Transverse colon (tissue), 4 donors: ENCODE data around the gene PAK6. TPM values are rescaled to one million over a fixed set of nuclear protein-coding genes. Genes with fewer than 3 reads are reported as not detected.

Experiments used
- DNase-seq: peaks from one replicate; pipeline ENCODE4 v3.0.0-alpha.2; 2019
- H3K27ac ChIP-seq, 4 donors: fragments of 200-600 bp; sonication (generic); 2 replicates each; pipeline ENCODE4 v1.5.1; 2016 to 2018; ENCODE audit warnings: inconsistent platforms in 4 of 4
- H3K27me3 ChIP-seq: fragments of 200-600 bp; sonication (generic); 2 replicates; pipeline ENCODE4 v1.5.1; 2017; ENCODE audit warnings: inconsistent platforms
- H3K36me3 ChIP-seq, 4 donors: fragments of 200-600 bp; sonication (generic); 2 replicates each; pipeline ENCODE4 v1.5.1; 2017 to 2019; ENCODE audit warnings: inconsistent platforms in 4 of 4
- H3K4me1 ChIP-seq, 4 donors: fragments of 200-600 bp; sonication (generic); 2 replicates each; pipeline ENCODE4 v1.5.1; 2017 to 2020; ENCODE audit warnings: inconsistent platforms in 4 of 4
- H3K4me3 ChIP-seq, 4 donors: fragments of 200-600 bp; sonication (generic); 1 replicate in 1 of 4; 2 replicates in 3 of 4; pipeline versions ENCODE4 v1.5.1 to v1.6.1; 2017 to 2019; ENCODE audit warnings: inconsistent platforms in 4 of 4
- H3K9me3 ChIP-seq, 2 donors: fragments of 200-600 bp; sonication (generic); 2 replicates each; pipeline ENCODE4 v1.5.1; 2017 to 2019; ENCODE audit warnings: inconsistent platforms in 2 of 2
- CTCF ChIP-seq, 5 experiments: fragments of 200-600 bp in 3 of 5; fragments of 450-650 bp in 2 of 5; sonication (generic) in 3 of 5; IDR thresholded peaks; 1 replicate in 2 of 5; 2 replicates in 3 of 5; pipeline ENCODE4 v1.5.1; 2016 to 2017; ENCODE audit warnings: antibody characterized with exemption in 5 of 5, inconsistent platforms in 3 of 5, mild to moderate bottlenecking in 2 of 5, moderate library complexity in 1 of 5
- EP300 ChIP-seq: sonication (generic); formaldehyde crosslinking; IDR thresholded peaks from one replicate; pipeline ENCODE4 v1.6.1; 2017; ENCODE audit warnings: antibody characterized with exemption, low read depth
- POLR2A ChIP-seq: fragments of 450-650 bp; IDR thresholded peaks from one replicate; pipeline ENCODE4 v1.6.1; 2016; ENCODE audit warnings: antibody characterized with exemption, mild to moderate bottlenecking, moderate library complexity
- POLR2AphosphoS5 ChIP-seq, 3 donors: sonication (generic); formaldehyde crosslinking; IDR thresholded peaks; one replicate each; pipeline ENCODE4 v1.6.1; 2016; ENCODE audit warnings: antibody characterized with exemption in 3 of 3
- WGBS, 2 donors: methylation state at CpG; one replicate each; pipeline ENCODE4 v1.1.5; 2018; ENCODE audit warnings: low coverage in 1 of 2; 5-methylcytosine and 5-hydroxymethylcytosine counted together
- in situ Hi-C, 4 donors: fragments of 200-750 bp; cut with MboI; loops; one replicate each; pipeline versions ENCODE4 v1.15.0 to v1.15.1; 2017; ENCODE audit warnings: low sequenced_read_pairs in 3 of 4, low pct_ligation_motif_present in 1 of 4, low pct_unique_long_range_greater_than_20kb in 1 of 4
- intact Hi-C: fragments of 100-400 bp; cut with DNase I; formaldehyde crosslinking; loops from one replicate; pipeline ENCODE4 v1.15.1; 2023; ENCODE audit warnings: low total_unique reads
- total RNA-seq, 4 donors: library from RNA; depleted of rRNA; stranded (reverse); fragments of >200 nt; gene quantifications; one replicate each; pipeline ENCODE4 v1.1.0, GENCODE V29; 2016

PAK6 gene
- total RNA-seq, 4 donors from 2014 or later = 3.0 to 7.5 (median 4.5) TPM

- TF ChIP-seq CTCF (IDR thresholded peaks at IDR 0.05) (no peak), POLR2AphosphoS5 (IDR thresholded peaks at IDR 0.05) (no peak)
- DNase-seq = no peak
- H3K27ac ChIP-seq = no peak overlapping the region
- no peaks in the 10 kb centered on the region for H3K36me3 ChIP-seq
- no peak overlapping the region for H3K4me3 ChIP-seq
- intact Hi-C loops (no loop called here), in situ Hi-C loops (loop anchor here in 1 of 4 donors (25.0 kb wide), 1 partner anchor 219 kb away; the partner anchor contains the start of gene SRP14)
- H3K27me3 ChIP-seq = peaks cover 23% of the 10 kb centered on the region
- H3K4me1 ChIP-seq = peaks cover 5 to 22% (median 13%) of the 10 kb centered on the region in 4 donors
- WGBS, 2 donors = 70 to 90% methylated on average over 2 to 17 of the region's 17 CpGs
- no peaks in the 10 kb centered on the region for H3K9me3 ChIP-seq
These were observed 17.9 kb downstream of the PAK6 start for GRCh38 chr15:40256638-40257235.

- no peaks in the 10 kb centered on the region for H3K9me3 ChIP-seq
- H3K36me3 ChIP-seq = no peaks in the 10 kb centered on the region
- 74 to 100% methylated on average over 2 to 9 of the region's 9 CpGs for WGBS, 2 donors
- H3K27ac ChIP-seq = no peak overlapping the region
- no peak overlapping the region for H3K4me3 ChIP-seq
- peaks cover 5 to 15% (median 7%) of the 10 kb centered on the region in 4 donors for H3K4me1 ChIP-seq
- TF ChIP-seq POLR2AphosphoS5 (IDR thresholded peaks at IDR 0.05) = no peak
- TF ChIP-seq POLR2A = no peak
- no peak for TF ChIP-seq EP300
- no peak for TF ChIP-seq CTCF (IDR thresholded peaks at IDR 0.05)
- in situ Hi-C loops = loop anchor here in 1 of 4 donors (25.0 kb wide), 1 partner anchor 221 kb away; the partner anchor contains the start of gene SRP14
- no peak for DNase-seq
- H3K27me3 ChIP-seq = peaks cover 13% of the 10 kb centered on the region
- intact Hi-C loops = no loop called here
These were observed 19.0 kb downstream of the PAK6 start for GRCh38 chr15:40257656-40258450.

- Histone ChIP-seq H3K4me3 (no peak overlapping the region), H3K4me1 (peaks cover 0 to 15% (median 7%) of the 10 kb centered on the region in 4 donors), H3K9me3 (no peaks in the 10 kb centered on the region), H3K36me3 (no peaks in the 10 kb centered on the region), H3K27me3 (peaks cover 10% of the 10 kb centered on the region), H3K27ac (no peak overlapping the region)
- in situ Hi-C loops = loop anchor here in 1 of 4 donors (25.0 kb wide), 1 partner anchor 221 kb away; the partner anchor contains the start of gene SRP14
- DNase-seq = no peak
- TF ChIP-seq POLR2A = no peak
- no peak for TF ChIP-seq POLR2AphosphoS5 (IDR thresholded peaks at IDR 0.05)
- TF ChIP-seq EP300 = no peak
- TF ChIP-seq CTCF (IDR thresholded peaks at IDR 0.05) = no peak
- 71% methylated on average over 8 of the region's 8 CpGs; no CpG with 5 or more reads in 1 of the 2 donors for WGBS, 2 donors
- intact Hi-C loops = no loop called here
These were observed 19.7 kb downstream of the PAK6 start for GRCh38 chr15:40258544-40258943.

GRCh38 chr15:40259021-40259420, 20.2 kb downstream of the PAK6 start:
- TF ChIP-seq CTCF (IDR thresholded peaks at IDR 0.05) = no peak
- no peak for TF ChIP-seq POLR2AphosphoS5 (IDR thresholded peaks at IDR 0.05)
- no peak for TF ChIP-seq POLR2A
- TF ChIP-seq EP300 = no peak
- no peaks in the 10 kb centered on the region for H3K36me3 ChIP-seq
- peaks cover 5% of the 10 kb centered on the region for H3K27me3 ChIP-seq
- peaks cover 0 to 17% (median 10%) of the 10 kb centered on the region in 4 donors for H3K4me1 ChIP-seq
- in situ Hi-C loops (loop anchor here in 1 of 4 donors (25.0 kb wide), 1 partner anchor 222 kb away; the partner anchor contains the start of gene SRP14), intact Hi-C loops (no loop called here)
- H3K9me3 ChIP-seq = no peaks in the 10 kb centered on the region
- H3K4me3 ChIP-seq = no peak overlapping the region
- DNase-seq = no peak
- 69% methylated on average over 7 of the region's 7 CpGs; no CpG with 5 or more reads in 1 of the 2 donors for WGBS, 2 donors
- no peak overlapping the region for H3K27ac ChIP-seq
